Measurements from ENCODE around the gene HECTD4. TPM values are rescaled to one million over a fixed set of nuclear protein-coding genes. Genes with fewer than 3 reads are reported as not detected.

HECTD4 gene
- total and polyA plus RNA-seq, 2 experiments from 2014 or later: 29.4 to 33.7 TPM

- peaks cover 36% of the 10 kb centered on the region for H3K36me3 ChIP-seq
- no peaks in the 10 kb centered on the region for H3K4me1 ChIP-seq (ENCODE audit: low read depth)
- TF ChIP-seq, protein P1, sequence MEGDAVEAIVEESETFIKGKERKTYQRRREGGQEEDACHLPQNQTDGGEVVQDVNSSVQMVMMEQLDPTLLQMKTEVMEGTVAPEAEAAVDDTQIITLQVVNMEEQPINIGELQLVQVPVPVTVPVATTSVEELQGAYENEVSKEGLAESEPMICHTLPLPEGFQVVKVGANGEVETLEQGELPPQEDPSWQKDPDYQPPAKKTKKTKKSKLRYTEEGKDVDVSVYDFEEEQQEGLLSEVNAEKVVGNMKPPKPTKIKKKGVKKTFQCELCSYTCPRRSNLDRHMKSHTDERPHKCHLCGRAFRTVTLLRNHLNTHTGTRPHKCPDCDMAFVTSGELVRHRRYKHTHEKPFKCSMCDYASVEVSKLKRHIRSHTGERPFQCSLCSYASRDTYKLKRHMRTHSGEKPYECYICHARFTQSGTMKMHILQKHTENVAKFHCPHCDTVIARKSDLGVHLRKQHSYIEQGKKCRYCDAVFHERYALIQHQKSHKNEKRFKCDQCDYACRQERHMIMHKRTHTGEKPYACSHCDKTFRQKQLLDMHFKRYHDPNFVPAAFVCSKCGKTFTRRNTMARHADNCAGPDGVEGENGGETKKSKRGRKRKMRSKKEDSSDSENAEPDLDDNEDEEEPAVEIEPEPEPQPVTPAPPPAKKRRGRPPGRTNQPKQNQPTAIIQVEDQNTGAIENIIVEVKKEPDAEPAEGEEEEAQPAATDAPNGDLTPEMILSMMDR (IDR thresholded peaks at IDR 0.05; ENCODE audit: low read depth, low read length): no peak
- H3K9me3 ChIP-seq (ENCODE audit: low read depth): no peaks in the 10 kb centered on the region
- H3K27ac ChIP-seq: no peak overlapping the region
- H3K4me3 ChIP-seq: no peak overlapping the region
- DNase-seq (ENCODE audit: low read depth in 1 of 2, low spot score in 1 of 2): peak in 1 of 2 donors; percentile 29
- no peaks in the 10 kb centered on the region for H3K27me3 ChIP-seq
These were observed 164.1 kb downstream of the HECTD4 start for GRCh38 chr12:112218150-112218549.

DNA sequence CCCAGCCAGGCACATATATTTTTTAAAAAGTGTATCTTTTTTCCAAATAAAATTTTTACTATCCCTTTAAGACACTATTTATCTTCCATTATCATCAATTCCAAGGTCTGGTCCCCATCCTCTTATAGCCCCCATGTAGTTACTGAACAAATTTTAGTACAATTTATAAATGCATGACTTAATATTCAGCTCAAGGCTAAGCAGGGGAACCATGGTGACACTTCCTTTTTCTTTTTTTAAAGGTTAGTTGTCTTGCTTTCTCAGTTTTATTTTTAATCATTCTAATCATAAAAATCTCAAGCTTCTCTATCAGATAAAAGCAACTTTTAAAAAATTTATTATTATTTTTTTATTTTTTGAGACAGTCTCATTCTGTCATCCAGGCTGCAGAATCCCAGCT is 164.6 kb downstream of the HECTD4 start:
- Histone ChIP-seq H3K27me3 (no peaks in the 10 kb centered on the region), H3K9me3 (ENCODE audit: low read depth) (no peaks in the 10 kb centered on the region), H3K36me3 (peaks cover 35% of the 10 kb centered on the region), H3K4me1 (ENCODE audit: low read depth) (no peaks in the 10 kb centered on the region), H3K4me3 (no peak overlapping the region), H3K27ac (no peak overlapping the region)
- TF ChIP-seq, protein P1 (IDR thresholded peaks at IDR 0.05; ENCODE audit: low read depth, low read length): no peak
- no peak for DNase-seq (ENCODE audit: low read depth in 1 of 2, low spot score in 1 of 2)

GRCh38 chr12:112216223-112216622 is 166.0 kb downstream of the HECTD4 start:
- TF ChIP-seq, protein P1 (IDR thresholded peaks at IDR 0.05; ENCODE audit: low read depth, low read length): no peak
- H3K4me3 ChIP-seq: no peak overlapping the region
- H3K27me3 ChIP-seq: no peaks in the 10 kb centered on the region
- H3K27ac ChIP-seq: no peak overlapping the region
- peaks cover 47% of the 10 kb centered on the region for H3K36me3 ChIP-seq
- H3K9me3 ChIP-seq (ENCODE audit: low read depth): no peaks in the 10 kb centered on the region
- no peaks in the 10 kb centered on the region for H3K4me1 ChIP-seq (ENCODE audit: low read depth)
- no peak for DNase-seq (ENCODE audit: low read depth in 1 of 2, low spot score in 1 of 2)

DNA sequence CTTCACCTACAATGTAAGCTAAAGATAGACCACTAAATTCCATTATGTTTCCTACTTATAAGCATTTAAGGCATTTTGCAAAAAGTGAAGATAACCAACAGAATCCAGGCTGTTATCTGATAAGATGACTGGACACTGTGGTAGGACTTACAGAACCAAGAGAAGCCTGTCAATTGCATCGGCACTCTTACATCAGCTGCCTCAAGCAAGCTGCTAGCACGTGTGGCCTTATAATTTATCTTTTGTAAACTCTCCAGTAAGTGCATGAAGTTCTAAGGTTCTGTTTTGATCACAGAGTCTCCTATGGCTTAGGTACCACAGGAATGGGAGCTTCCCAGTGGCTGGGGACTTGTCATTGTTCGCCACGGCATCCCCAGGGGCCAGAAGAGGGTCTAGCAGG is 168.2 kb downstream of the HECTD4 start:
- Histone ChIP-seq H3K4me1 (ENCODE audit: low read depth) (no peaks in the 10 kb centered on the region), H3K27ac (no peak overlapping the region), H3K36me3 (peaks cover 63% of the 10 kb centered on the region), H3K4me3 (no peak overlapping the region), H3K27me3 (no peaks in the 10 kb centered on the region), H3K9me3 (ENCODE audit: low read depth) (no peaks in the 10 kb centered on the region)
- TF ChIP-seq, protein P1 (IDR thresholded peaks at IDR 0.05; ENCODE audit: low read depth, low read length): no peak
- peak in 1 of 2 donors; percentile 24 for DNase-seq (ENCODE audit: low read depth in 1 of 2, low spot score in 1 of 2)

DNA sequence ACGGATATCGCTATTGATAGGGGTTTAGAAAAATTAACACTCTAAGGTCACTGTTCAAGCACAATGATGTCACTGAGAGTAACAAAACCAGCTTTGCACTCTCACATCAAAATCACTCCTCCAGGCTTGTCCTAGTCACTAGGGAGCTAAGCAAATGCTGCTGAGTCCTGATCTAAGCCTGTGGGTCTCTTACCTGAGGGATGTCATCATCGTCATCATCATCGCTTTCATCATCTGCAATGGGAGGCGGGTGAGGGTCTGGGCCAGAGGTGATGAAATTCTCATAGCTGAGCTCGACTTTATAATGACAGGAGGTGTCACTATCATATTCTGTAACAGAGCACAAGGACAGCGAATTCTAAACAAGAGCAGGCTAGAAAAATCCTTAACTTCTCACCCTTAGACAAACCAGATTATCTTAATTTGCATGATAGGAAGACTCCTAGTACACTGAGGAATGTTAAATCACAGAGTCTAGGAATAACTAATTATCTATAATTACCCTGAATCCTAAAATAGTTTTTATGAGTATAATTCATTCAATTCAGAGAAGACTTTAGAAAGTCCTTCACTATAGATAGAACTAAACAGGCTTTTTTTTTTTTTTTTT is 173.8 kb downstream of the HECTD4 start:
- peaks cover 50% of the 10 kb centered on the region for H3K36me3 ChIP-seq
- no peaks in the 10 kb centered on the region for H3K4me1 ChIP-seq (ENCODE audit: low read depth)
- H3K9me3 ChIP-seq (ENCODE audit: low read depth): no peaks in the 10 kb centered on the region
- no peak for DNase-seq (ENCODE audit: low read depth in 1 of 2, low spot score in 1 of 2)
- H3K27ac ChIP-seq: no peak overlapping the region
- TF ChIP-seq, protein P1 (IDR thresholded peaks at IDR 0.05; ENCODE audit: low read depth, low read length): no peak
- H3K4me3 ChIP-seq: no peak overlapping the region
- no peaks in the 10 kb centered on the region for H3K27me3 ChIP-seq
